K562 (cell line): Measurements from ENCODE around the gene SUPT3H. TPM values are rescaled to one million over a fixed set of nuclear protein-coding genes. Genes with fewer than 3 reads are reported as not detected.

ENCODE experiments used
- CBX5 ChIP-seq: IDR thresholded peaks from 2 replicates; pipeline ENCODE4 v1.6.1; 2014; ENCODE audit warnings: low read depth, borderline replicate concordance
- CHD4 ChIP-seq: fragments of 200-600 bp; sonication (generic); IDR thresholded peaks from 3 replicates; pipeline ENCODE4 v1.6.1; 2012; ENCODE audit warnings: low read depth, mild to moderate bottlenecking, mixed read lengths, low read length, inconsistent platforms; ENCODE audit not compliant: insufficient read depth, insufficient replicate concordance, poor library complexity, severe bottlenecking
- CXXC5 ChIP-seq: fragments of 250-450 bp; sonication (Bioruptor Pico); IDR thresholded peaks from 2 replicates; pipeline ENCODE4 v1.8.0; 2022; ENCODE audit warnings: inconsistent platforms, mild to moderate bottlenecking, moderate library complexity
- ESRRB ChIP-seq: fragments of 250-450 bp; sonication (Bioruptor Pico); IDR thresholded peaks from 2 replicates; pipeline ENCODE4 v1.5.0; 2020; ENCODE audit warnings: mild to moderate bottlenecking, moderate library complexity, borderline replicate concordance
- KAT2B ChIP-seq: IDR thresholded peaks from one replicate; pipeline ENCODE4 v1.6.1; 2012; ENCODE audit warnings: low read depth, mild to moderate bottlenecking, control low read depth, inconsistent platforms, low read length, moderate library complexity
- MYBL2 ChIP-seq, 2 experiments: fragments of 450-650 bp in 1 of 2; sonication (generic) in 1 of 2; formaldehyde crosslinking in 1 of 2; IDR thresholded peaks; 2 replicates each; pipeline versions ENCODE4 v1.6.1 to v1.8.1; 2017 to 2022; ENCODE audit warnings: borderline replicate concordance in 1 of 2, inconsistent platforms in 1 of 2, low read depth in 1 of 2, mild to moderate bottlenecking in 1 of 2, missing genetic modification reagents in 1 of 2, moderate library complexity in 1 of 2
- RAD51 ChIP-seq: fragments of 450-650 bp; IDR thresholded peaks from 2 replicates; pipeline ENCODE4 v1.7.1; 2016; ENCODE audit warnings: low read depth, mild to moderate bottlenecking, borderline replicate concordance
- RBFOX2 ChIP-seq: fragments of 200-400 bp; formaldehyde crosslinking; IDR thresholded peaks from 2 replicates; pipeline ENCODE4 v1.6.1; 2017; ENCODE audit warnings: low read depth, mild to moderate bottlenecking, low read length, moderate library complexity
- STAG1 ChIP-seq: sonication (generic); formaldehyde crosslinking; IDR thresholded peaks from 2 replicates; pipeline ENCODE4 v1.5.0; 2020; ENCODE audit warnings: missing genetic modification reagents, borderline replicate concordance
- TAF7 ChIP-seq: fragments of 450-650 bp; IDR thresholded peaks from 2 replicates; pipeline ENCODE4 v1.6.1; 2016; ENCODE audit warnings: missing genetic modification characterization, missing compliant biosample characterization
- ZNF134 ChIP-seq: fragments of 250-450 bp; sonication (Bioruptor Pico); conservative IDR thresholded peaks from 2 replicates; pipeline ENCODE4 v1.4.0; 2020
- ZNF232 ChIP-seq: sonication (generic); formaldehyde crosslinking; IDR thresholded peaks from 2 replicates; pipeline ENCODE4 v1.8.0; 2022; ENCODE audit warnings: mild to moderate bottlenecking, missing genetic modification reagents
- ZNF668 ChIP-seq: fragments of 250-450 bp; sonication (Bioruptor Pico); IDR thresholded peaks from 2 replicates; pipeline ENCODE4 v1.8.0; 2022; ENCODE audit warnings: mild to moderate bottlenecking, inconsistent platforms
- polyA plus RNA-seq, 8 experiments: library from polyadenylated mRNA; depleted of rRNA in 4 of 8; stranded (reverse) in 5 of 8; unstranded in 3 of 8; fragments of >200 nt; fragmentation: Nextera tagmentation in 2 of 8; fragmentation: Illumina TruSeq in 1 of 8; extraction: Ambion mirVana in 2 of 8; extraction: Trizol in 1 of 8; gene quantifications; 2 replicates each; pipeline versions ENCODE4 v1.2.1 to v1.2.3, GENCODE V29; 2011 to 2014; ENCODE audit warnings: inconsistent platforms in 1 of 8, missing spikeins in 1 of 8
- total RNA-seq, 7 experiments: library from RNA; depleted of rRNA in 6 of 7; stranded (reverse); fragments of >200 nt in 6 of 7; fragmentation: Illumina TruSeq in 2 of 7; extraction: Trizol in 2 of 7; gene quantifications; 2 replicates each; pipeline versions ENCODE4 v1.2.1 to v1.2.3, GENCODE V29; 2011 to 2021; ENCODE audit warnings: low replicate concordance in 1 of 7
- TF ChIP-seq, protein P1 (sequence below): fragments of 450-650 bp; formaldehyde crosslinking; IDR thresholded peaks from 2 replicates; pipeline ENCODE4 v1.4.0; 2022; ENCODE audit warnings: mild to moderate bottlenecking, moderate library complexity
- TF ChIP-seq, protein P2 (sequence below), 2 experiments: IDR thresholded peaks; 2 replicates each; pipeline ENCODE4 v1.6.1; 2011; ENCODE audit warnings: borderline replicate concordance in 1 of 2, control low read depth in 1 of 2, low read depth in 1 of 2, low read length in 1 of 2, mild to moderate bottlenecking in 1 of 2, mixed read lengths in 1 of 2, moderate library complexity in 1 of 2; ENCODE audit not compliant: insufficient read depth in 1 of 2, insufficient read length in 1 of 2, poor library complexity in 1 of 2, severe bottlenecking in 1 of 2; ENCODE audit errors: extremely low read depth in 1 of 2
- TF ChIP-seq, protein P3 (sequence below): fragments of 250-450 bp; sonication (Bioruptor Pico); IDR thresholded peaks from 2 replicates; pipeline ENCODE4 v1.8.0; 2022; ENCODE audit warnings: inconsistent platforms
- TF ChIP-seq, protein P4 (sequence below): sonication (generic); formaldehyde crosslinking; IDR thresholded peaks from 2 replicates; pipeline ENCODE4 v1.8.0; 2022; ENCODE audit warnings: mild to moderate bottlenecking, low read depth, missing genetic modification reagents
- TF ChIP-seq, protein P5 (sequence below): fragments of 250-450 bp; sonication (Bioruptor Pico); IDR thresholded peaks from 2 replicates; pipeline ENCODE4 v1.8.0; 2022; ENCODE audit warnings: moderate library complexity, mild to moderate bottlenecking, inconsistent platforms

Gene SUPT3H
- total and polyA plus RNA-seq, 9 of the 15 experiments (the other 6 are each of a cell fraction or from before 2014, with no cell fraction given), result 7.2 to 16.3 (median 11.9) TPM

DNA sequence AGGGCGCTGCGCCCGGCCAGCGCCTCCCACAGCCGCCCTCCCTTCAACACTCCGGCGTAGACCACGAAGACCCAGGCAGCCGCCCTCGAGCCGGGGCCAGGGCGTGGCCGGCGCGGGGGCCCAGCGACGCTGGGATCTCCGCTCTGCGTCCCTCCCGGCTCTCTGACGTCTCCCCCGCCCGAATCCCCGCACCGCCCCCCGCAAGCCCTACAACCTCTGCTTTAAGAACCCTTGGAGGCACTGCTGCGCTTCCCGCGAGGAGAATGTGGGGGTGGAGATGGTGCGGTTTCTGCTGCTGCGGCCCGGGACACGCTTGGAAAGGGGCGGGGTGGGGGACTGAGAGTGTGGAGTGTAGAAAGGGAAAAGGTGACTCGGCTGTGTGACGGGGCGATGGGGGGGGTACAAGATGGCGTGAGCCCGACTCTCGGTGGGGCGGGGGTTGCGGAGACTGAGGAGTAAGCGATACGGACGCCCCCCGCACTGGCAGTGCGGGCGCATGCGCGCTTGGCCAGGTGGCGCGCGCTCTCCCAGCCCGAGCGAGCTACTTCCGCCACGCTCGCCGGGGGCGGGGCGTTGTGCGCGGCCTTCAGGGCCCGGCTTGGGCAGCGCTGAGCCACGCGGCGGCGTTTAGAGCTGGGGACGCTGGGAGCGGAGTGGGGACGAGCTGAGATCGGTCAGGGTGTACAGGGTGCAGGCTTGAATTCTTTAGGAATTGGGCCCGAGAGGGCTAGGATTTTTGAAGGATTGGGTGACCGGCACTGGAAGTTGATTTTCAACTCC lies at the start of gene SUPT3H (continued):
- TF ChIP-seq ZNF134 (CRISPR knock-in tag) (no peak), STAG1 (no peak), ESRRB (no peak), CBX5 (no peak; the same call in 1 of the 2 replicates), MYBL2 (IDR thresholded peaks at IDR 0.05; ENCODE audit: low read depth) (no peak), MYBL2 (CRISPR knock-in tag; IDR thresholded peaks at IDR 0.05; ENCODE audit: borderline replicate concordance) (no peak), CHD4 (no peak), TAF7 (tag) (peak; percentile 72; the same call in 1 of the 2 replicates), RAD51 (peak; percentile 6; the same call in 1 of the 2 replicates), CXXC5 (CRISPR knock-in tag) (peak; percentile 94), KAT2B (no peak), ZNF668 (CRISPR knock-in tag) (no peak), RBFOX2 (peak; percentile 100), ZNF232 (no peak)
- TF ChIP-seq, protein P1, sequence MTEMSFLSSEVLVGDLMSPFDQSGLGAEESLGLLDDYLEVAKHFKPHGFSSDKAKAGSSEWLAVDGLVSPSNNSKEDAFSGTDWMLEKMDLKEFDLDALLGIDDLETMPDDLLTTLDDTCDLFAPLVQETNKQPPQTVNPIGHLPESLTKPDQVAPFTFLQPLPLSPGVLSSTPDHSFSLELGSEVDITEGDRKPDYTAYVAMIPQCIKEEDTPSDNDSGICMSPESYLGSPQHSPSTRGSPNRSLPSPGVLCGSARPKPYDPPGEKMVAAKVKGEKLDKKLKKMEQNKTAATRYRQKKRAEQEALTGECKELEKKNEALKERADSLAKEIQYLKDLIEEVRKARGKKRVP (CRISPR knock-in tag), result no peak
- TF ChIP-seq, protein P2, sequence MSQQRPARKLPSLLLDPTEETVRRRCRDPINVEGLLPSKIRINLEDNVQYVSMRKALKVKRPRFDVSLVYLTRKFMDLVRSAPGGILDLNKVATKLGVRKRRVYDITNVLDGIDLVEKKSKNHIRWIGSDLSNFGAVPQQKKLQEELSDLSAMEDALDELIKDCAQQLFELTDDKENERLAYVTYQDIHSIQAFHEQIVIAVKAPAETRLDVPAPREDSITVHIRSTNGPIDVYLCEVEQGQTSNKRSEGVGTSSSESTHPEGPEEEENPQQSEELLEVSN (IDR thresholded peaks at IDR 0.05; ENCODE audit: borderline replicate concordance in 1 of 2, extremely low read depth in 1 of 2, insufficient read depth in 1 of 2, insufficient read length in 1 of 2, low read depth in 1 of 2, low read length in 1 of 2, poor library complexity in 1 of 2, severe bottlenecking in 1 of 2), result peak; percentile 77 to 86
- TF ChIP-seq, protein P3, sequence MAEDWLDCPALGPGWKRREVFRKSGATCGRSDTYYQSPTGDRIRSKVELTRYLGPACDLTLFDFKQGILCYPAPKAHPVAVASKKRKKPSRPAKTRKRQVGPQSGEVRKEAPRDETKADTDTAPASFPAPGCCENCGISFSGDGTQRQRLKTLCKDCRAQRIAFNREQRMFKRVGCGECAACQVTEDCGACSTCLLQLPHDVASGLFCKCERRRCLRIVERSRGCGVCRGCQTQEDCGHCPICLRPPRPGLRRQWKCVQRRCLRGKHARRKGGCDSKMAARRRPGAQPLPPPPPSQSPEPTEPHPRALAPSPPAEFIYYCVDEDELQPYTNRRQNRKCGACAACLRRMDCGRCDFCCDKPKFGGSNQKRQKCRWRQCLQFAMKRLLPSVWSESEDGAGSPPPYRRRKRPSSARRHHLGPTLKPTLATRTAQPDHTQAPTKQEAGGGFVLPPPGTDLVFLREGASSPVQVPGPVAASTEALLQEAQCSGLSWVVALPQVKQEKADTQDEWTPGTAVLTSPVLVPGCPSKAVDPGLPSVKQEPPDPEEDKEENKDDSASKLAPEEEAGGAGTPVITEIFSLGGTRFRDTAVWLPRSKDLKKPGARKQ, result no peak
- TF ChIP-seq, protein P4, sequence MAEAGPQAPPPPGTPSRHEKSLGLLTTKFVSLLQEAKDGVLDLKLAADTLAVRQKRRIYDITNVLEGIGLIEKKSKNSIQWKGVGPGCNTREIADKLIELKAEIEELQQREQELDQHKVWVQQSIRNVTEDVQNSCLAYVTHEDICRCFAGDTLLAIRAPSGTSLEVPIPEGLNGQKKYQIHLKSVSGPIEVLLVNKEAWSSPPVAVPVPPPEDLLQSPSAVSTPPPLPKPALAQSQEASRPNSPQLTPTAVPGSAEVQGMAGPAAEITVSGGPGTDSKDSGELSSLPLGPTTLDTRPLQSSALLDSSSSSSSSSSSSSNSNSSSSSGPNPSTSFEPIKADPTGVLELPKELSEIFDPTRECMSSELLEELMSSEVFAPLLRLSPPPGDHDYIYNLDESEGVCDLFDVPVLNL, result no peak; the same call in 1 of the 2 replicates
- TF ChIP-seq, protein P5, sequence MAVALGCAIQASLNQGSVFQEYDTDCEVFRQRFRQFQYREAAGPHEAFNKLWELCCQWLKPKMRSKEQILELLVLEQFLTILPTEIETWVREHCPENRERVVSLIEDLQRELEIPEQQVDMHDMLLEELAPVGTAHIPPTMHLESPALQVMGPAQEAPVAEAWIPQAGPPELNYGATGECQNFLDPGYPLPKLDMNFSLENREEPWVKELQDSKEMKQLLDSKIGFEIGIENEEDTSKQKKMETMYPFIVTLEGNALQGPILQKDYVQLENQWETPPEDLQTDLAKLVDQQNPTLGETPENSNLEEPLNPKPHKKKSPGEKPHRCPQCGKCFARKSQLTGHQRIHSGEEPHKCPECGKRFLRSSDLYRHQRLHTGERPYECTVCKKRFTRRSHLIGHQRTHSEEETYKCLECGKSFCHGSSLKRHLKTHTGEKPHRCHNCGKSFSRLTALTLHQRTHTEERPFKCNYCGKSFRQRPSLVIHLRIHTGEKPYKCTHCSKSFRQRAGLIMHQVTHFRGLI, result no peak
